Glomerular visceral epithelial cell (primary cell): ENCODE measurements around the gene VASH2.
A peak's percentile ranks its signal among the peaks of the same experiment; 100 is the strongest.
"Not testable (repeated sequence)": the region's sequence is repeated elsewhere in the genome, so short reads cannot be mapped to it uniquely, and the experiment has no call there.

Experiments used
- DNase-seq: peaks from one replicate; pipeline ENCODE4 v3.0.0-alpha.2; 2016; ENCODE audit errors: extremely low spot score

The VASH2 gene

DNA sequence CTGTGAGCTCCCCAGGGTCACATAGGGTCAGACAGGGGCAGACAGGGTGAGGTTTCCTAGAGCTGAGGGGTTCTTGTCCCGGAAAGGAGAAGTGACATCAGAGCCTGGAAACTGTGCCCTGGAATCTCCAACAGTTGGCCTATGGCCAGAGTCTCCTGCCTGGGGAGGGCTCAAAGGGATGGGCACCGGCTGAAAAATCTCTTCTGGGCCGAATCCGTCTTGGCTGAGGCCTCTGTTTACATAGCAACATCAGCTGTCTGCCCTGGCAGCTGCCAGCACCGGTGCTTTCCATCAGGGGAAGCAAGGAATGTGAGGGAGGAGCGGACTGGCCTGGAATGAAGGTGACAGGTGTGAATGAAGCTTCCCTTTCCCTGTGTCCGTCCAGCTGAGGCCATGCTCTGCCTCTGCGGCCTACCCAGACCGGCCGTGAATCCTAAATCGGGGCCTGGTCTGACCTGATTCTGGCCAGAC is 30.7 kb downstream of the VASH2 start:
- DNase-seq = peak; percentile 40

DNA sequence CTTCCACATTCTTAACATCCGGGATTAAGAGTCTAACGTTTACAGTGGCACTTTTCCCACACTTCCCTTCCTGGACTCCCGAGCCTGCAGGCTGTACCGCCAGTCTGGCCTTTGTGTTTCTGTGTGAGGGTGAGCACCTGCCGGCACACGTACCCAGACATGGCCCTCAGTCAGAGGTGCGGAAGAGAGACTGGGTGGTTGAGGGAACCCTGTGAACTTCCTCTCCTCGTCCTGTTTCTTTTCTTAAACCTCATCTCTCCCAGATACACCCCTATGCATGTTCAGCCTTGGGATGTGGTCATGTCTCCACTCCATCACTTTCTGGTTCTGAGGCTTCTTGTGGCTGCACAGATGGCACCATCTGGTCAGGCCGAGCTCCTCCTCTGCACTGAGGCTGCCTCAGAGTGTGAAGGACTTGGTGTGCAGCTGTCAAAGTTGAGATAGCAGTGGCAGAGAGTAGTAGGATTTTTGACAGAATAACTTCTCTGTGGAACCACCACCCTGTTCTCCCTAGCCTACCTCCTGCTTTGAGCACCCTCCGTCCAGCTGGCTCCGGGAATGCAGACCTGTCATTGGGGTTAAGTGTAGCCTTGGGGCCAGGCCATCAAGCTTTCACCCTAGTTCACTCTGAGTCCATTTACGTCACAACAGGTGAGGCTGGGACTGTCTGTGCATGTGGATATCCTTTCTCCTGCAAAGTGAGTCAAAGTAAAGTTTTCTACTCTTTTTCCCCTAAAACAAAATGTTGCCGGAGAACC is 31.4 kb downstream of the VASH2 start:
- DNase-seq = no peak

DNA sequence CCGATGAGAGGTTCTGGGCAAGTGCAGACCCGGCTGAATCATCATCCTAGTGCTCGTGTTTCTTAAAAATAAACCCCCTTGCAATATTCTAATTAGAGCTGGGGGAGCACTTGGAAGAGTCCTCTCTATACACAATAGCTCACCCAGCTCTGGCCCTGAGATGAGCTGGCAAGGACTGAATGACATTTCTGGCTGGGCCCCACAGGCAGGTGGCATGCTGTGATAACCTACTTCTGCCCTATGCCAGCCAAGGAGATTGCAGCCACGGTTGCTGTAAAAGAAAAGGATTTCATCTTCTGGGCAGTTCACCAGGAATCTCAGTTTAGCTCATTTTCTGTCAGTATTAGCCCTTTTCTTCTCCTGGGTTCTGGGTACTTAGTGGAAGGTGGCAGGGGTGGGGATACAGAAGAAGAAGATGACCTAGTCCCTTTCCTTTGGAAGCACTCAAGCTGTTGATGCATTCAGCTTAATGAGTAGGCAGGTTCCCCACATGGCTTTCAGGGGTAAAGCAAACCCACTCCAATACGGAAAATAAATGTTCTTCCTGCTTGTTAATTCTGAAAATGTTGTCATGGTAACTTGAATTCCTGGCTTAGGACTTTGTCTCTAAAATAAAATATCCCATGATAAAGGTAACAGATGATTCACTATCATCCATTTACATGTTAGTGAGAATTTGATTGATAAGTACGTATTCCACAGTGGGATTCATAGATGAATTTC is 32.2 kb downstream of the VASH2 start:
- DNase-seq = no peak

DNA sequence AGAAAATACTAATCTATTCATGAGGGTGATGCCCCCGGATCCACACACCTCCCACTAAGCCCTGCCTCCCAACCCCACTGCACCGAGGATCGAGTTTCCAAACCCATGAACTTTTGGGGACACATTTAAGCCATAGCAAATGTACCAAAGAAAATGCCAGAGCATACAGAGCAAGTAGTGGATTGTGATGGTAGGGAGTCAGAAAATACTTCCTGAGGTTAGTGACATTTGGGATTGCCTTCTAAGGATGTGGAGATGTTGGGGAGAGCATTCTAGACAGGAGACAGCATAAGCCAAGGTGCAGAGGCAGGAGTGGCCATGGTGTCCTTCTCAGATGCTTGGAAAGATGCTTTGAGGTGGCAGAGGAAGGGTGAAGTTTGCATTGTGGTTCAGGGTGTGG is 33.1 kb downstream of the VASH2 start:
- DNase-seq = no peak

DNA sequence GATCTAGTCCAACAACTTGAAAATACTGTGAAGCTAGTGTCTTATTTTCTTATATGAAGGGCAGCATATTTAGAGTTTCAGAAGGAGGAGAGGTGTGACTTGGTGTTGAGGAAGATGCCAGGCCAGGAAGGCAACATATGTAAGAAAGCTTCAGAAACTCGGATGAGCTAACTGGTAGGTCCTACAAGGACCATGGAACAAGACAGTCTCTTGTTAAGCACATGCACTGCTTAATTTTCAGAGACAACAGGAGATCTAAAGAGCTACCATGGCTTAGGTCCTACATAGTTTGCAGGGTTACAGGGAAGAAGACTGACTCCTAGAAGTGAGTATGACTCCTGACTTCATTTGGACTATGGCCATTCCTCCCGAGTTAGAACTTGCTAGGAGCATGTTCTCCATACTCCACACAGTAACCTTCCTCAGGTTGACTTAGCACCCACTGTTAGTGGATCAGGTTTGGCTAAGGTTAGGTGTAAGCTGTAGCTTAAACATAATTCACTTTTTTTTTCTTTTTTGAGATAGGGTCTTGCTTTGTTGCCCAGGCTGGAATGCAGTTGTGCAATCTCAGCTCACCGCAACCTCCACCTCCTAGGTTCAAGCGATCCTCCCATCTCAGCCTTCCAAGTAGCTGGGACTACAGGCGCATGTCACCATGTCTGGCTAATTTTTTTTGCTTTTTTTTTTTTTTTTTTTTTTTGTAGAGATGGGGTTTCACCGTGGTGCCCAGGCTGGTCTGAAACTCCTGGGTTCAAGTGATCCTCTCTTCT is 34.4 kb downstream of the VASH2 start:
- DNase-seq = no peak

DNA sequence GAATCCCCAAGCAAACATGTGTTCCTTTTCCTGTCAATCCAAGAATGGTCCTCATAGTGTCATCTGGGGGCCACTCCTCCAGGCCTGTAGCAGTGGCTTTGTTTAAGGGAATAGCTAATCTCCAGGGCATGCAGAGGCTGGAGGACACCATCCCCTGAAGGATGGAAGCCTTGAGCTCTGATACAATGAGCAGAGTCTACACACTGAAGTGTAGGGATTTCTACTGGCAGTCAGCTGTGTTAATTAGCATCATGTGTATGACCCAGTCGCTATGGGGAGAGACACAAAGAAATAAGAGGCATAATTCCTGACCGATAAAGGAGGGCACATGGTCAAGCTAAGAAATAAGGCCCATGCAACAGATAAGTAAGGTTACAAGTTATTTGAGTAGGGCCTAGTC is 36.2 kb downstream of the VASH2 start:
- no peak for DNase-seq

DNA sequence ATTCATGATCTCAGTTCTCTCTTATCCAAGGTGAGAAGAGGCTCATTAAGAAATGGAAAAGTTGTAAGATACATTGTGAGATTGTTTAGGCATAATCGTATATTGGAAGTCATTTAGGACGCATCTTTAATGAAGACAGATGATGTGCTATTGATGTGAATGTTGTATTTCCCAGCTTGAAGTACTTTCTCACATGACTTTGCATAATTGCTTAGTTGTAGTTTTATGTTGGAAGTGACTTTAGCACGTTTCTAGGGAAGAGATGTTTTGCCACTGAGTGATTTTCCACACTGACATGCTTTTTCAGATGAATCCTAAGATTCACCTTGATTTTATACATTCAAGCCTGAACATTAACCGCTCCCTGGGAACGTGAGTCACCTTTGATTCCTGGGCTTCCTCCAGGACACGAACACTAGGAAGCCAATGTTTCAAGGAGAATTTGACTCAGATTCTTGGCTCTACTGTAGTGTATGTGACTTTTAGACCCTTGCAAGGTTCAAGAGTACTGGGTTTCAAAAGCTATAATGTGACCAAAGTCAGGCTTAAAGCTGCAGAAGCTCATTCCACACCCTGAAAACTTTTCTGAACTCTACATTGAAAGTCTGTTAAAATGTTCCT is 37.5 kb downstream of the VASH2 start:
- peak; percentile 30 for DNase-seq

DNA sequence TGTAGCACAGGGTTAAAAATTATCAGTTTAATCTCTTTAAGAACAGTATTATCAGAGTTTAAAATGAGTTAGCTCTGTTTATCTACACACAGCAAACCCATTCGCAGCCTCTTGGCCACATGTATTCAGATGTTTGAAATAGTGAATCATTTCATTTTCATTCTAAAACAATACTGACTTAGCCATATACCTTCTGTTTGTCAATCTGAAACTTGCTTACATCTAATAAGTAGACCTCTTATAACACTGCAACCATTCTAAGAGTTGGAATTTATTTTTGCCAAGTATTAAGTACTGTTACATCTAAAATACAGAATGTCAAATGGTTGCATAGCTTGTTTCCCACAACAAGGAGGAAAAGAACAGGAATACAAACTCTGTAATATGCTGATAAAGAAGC is 39.9 kb downstream of the VASH2 start:
- DNase-seq = no peak

DNA sequence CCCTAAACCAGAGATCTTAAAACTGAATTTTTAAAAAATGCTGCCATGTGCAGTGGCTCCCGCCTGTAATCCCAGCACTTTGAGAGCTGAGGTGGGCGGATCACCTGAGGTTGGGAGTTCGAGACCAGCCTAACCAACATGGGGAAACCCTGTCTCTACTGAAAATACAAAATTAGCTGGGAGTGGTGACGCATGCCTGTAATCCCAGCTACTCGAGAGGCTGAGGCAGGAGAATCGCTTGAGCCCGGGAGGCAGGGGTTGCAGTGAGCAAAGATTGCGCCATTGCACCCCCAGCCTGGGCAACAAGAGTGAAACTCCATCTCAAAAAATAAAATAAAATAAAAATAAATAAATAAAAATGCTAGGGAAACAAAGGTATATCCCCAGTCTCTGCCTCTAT is 43.6 kb downstream of the VASH2 start:
- DNase-seq = not testable (repeated sequence)

DNA sequence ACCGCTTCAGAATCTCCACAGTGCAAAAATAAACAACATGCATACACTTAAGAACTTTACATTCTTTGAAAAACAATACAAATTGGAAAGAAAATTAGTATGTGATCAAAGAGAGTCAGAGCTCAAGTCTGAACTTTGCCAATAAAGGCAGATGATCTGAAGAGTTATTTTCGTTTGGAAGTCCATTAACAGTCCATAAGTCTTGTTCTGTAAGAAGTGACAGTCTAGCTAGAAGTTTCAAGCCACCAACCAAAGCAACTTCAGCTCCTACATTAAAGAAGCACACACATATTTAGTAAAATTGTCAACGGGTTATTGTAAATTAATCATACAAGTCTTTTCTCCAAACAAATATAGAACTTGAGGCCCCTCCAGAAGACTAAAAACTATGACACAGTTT is 44.6 kb downstream of the VASH2 start:
- DNase-seq = no peak

DNA sequence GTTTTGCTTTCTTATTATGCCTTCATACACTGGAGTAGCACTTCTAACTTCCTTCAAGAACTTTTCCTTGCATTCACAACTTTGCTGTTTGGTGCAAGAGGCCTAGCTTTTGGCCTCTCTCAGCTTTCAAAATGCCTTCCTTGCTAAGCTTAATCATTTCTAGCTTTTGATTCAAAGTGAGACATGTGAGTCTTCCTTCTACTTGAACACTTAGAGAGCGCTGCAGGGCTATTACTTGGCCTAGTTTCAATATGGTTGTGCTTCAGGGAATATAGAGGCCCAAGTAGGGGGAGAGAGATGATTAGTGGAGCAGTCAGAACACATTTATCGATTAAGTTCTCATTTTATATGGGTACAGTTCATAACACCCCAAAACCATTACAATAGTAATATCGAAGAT is 52.9 kb downstream of the VASH2 start:
- no peak for DNase-seq

DNA sequence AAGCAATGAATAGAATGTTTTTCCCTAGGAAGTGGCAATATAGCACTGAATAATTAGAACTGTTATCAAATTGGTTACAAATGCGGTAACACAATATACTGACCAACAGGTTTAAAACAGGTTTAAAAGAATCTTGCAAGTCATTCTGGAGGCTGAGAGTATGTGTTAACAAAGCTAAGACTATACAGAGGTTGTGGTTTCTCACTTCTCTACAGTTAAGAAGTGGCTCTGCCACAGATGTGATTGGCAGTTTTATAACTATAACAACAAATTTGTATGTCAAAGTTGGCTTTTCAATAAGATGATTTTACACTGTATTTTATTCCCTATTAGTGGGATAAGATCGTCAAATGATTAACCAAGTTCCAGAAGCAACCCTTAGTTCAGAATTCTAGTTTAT is 58.2 kb downstream of the VASH2 start:
- no peak for DNase-seq

DNA sequence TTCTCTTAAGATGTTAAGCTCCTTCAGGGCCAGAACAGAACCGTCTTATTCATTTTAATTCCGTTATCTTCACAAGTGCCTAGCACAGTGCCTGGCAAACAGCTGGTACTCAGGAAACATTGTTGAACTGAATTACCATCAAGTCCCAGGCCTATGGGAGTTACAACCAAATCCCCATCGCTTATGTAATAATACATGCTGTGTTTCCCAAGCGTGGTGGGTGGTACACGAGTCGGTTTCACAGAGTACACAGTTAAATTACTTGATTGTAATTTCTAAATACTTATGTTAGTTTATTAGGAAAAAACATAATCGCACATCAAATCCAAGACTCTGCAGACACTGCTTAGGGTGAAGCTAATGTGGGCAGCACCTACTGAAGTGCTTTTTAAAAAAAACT is 64.3 kb downstream of the VASH2 start:
- DNase-seq = peak; percentile 12

DNA sequence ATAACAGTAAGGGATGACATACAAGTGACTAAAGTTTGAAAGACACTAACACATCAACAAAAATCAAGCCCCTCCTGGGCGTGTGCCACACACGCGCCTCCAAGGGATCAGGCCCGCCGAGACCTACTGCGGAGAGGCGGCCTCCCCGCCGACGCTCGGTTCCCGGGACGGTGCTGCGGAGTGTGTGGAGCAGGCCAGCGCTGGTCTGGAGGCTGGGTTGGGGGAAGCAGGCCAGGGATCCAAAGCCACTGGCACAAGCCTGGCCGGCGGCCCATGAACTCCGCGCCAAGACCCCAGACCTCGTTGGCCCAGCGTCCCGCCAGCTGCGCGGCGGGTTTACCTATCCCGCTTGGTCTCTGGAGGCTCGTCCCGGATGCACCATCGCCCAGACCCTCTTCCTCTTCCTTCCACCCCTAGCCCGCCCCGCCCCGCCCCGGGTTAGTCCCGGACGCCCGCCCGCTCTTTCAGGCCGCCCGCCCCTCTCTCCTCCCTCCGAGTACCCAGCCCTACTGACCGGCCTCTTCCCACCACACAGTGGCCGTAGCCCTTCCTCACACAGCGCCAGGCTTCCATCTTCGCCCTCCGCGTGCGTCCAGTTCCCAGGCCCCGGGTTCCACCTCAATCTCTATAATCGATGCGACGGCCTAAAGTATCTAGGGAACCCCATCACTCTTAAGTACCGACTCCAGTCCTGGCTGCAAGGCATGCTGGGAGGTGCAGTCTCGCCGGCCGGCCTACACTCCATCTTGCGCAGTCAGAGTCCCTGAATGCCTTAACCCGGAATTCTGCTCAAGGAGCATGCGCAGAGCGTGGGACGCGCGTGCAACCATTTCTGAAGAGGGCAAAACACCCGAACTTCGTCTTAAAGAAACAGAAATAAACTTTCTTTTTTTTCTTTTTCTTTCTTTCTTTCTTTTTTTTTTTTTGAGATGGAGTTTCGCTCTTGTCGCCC is 65.0 kb downstream of the VASH2 start, which contains the start of gene ANGEL2:
TSS of gene ANGEL2 (minus strand) at position 769 of the 952 bp plus-strand sequence. CDS start at position 573, 196 bp downstream.
- DNase-seq = peak; percentile 98

DNA sequence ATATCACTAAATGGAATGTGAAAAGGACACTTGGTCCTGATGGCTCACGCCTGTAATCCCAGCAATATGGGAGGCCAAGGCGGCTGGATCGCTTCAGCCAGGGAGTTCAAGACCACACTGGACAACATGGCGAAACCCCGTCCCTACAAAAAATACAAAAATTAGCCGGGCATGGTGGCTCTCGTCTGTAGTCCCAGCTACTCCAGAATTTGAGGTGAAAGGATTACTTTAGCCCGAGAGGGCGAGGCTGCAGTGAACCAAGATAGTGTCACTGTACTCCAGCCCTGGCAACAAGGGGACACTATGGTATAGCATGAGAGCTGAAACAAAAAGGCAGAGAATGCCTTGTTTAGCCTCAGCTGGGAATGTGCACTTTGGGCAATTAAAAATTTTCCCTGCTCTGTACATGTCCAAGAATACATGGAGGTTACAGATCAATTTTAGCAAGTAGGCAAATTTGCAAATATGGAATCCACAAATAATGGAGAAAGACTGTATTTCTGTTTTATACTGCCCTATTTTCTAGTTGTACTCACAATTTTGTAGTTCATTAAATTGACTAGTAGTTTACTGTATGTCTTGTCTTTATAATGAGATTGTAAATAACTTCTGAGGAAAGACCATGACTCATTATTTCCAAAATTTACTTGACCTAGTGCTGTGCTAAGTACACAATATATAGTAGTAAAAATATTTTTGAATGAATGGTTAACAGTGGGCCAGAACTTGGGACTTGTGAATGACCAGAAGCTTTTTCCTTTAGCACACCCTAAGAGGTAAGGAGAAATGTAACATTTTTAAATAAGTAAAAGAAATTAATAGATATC is 67.3 kb downstream of the VASH2 start:
- no peak for DNase-seq

DNA sequence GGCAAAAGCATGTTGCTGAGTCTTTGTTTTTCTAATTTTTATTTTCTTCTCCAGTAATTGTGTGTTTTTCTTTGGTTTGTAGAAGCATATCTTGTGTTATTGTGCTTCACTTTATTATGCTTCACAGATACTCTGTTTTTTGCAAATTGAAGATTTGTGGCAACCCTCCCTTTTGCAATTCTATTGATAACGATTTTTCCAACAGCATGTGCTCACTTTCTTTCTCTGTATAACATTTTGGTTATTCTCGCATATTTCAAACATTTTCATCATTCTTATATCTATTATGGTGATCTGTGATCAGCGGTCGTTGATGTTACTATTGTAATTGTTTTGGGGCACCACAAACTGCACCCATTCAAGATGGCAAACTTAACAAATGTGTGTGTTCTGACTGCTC is 69.1 kb downstream of the VASH2 start:
- DNase-seq = no peak

DNA sequence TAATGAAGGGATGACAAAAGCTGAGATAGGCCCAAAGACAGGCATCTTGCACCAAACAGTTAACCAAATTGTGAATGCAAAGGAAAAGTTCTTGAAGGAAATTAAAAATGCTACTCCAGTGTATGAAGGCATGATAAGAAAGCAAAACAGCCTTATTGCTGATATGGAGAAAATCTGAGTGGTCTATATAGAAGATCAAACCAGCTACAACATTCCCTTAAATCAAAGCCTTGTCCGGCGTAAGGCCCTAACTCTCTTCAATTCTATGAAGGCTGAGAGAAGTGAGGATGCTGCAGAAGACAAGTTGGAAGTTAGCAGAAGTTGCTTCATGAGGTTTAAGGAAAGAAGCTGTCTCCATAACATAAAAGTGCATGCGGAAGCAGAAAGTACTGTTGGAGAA is 69.7 kb downstream of the VASH2 start:
- DNase-seq = no peak

DNA sequence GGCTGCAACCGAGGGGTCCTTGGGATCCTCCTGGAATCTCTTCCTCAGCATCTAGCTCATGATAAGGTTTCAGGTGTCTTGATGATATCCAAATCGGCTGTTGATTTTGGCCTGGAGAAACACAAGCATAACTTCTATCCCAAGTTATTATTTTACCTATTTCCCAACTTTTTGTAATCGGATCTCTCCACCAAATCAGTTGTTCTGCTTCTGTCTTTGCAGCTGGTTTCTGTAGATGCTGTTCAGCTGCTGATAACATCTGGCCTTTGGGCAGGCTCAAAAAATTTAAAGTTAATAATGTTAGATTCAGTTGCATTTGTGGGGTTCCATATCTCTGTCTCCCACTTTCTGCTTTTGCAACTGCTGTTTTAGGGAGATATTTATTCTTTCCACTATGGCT is 76.7 kb downstream of the VASH2 start:
- DNase-seq = not testable (repeated sequence)

DNA sequence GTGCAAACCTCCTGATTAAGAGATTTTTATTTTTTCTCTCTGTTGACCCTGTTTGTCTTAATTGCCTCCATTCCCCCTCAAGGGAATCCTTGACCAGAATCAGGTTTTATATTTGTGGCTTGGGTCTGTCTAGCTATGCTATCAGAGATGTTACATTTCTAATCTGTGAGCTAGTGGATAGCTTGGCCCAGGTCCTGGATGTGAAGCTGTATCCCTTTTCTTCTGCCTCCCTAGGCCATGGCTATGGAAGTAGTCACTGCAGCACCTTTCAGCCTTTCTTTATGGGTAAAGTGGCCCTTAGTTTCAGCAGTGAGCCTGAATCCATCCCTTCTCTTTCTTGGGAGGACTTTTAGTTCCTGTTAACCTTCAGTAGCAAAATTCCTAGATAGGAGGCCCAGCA is 82.3 kb downstream of the VASH2 start:
- no peak for DNase-seq

DNA sequence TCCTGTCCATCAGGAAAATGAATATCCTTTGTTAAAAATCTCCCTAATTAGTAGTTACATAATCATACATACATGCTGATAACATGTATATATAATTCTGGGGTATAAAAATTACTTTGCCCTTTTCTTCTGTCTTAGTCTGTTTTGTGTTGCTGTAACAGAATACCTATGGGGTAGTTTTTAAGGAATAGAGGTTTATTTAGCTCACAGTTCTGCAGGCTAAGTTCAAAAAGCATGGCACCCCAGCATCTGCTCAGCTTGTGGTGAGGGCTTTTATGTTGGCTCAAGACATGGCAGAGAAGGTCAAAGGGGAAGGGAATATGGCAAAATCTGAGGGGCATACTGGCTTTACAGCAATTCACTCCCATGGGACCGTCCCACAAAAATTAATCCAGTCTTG is 84.4 kb downstream of the VASH2 start:
- DNase-seq = no peak
